ENCODE results near the gene CDR2. TPM values are rescaled to one million over a fixed set of nuclear protein-coding genes. Genes with fewer than 3 reads are reported as not detected.
A peak's percentile ranks its signal among the peaks of the same experiment; 100 is the strongest.

The CDR2 gene
- total and polyA plus RNA-seq, 2 of the 13 experiments (the other 11 are each of a cell fraction or from before 2014, with no cell fraction given): 59.0 to 78.9 TPM

DNA sequence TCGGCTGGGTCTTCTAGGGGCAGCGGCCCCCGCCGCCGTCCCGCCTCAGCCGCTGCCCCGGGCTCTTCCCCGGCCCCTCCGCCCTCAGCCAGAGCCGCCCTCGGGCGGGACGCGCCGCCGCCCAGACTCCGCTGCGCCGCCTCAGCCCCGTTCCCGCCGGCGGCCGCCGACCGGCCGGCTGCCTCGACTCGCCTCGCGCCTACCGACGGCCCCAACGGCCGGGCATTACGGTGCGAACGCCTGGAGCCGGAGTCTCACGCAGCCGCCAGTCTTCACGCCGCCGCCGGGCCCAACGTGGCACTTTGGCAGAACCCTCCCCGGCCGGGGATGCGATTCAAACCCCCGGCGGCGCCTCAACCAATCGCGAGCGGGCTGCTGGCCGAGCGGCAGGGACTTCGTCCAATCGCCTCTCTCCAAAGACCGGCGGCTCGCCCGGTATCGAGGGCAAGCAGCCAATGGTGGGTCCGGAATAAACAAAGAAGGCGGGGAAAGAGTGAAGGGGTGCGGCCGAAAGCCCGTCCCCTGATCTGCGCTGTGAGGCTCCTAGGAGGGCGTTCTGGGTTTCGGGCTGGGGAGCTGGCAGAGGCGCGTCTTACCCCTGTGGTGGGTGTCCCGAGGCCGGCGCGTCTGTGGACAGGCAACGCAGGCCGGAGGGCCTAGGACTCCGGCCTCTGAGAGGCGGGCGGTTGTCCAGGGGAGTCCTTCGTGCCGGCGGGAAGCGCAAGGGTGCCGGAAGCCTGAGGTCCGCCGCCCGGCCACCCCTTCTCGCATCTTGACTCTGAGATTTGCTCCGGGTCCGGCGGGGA is at the start of gene CDR2 (continued):
- TF ChIP-seq, protein P1, sequence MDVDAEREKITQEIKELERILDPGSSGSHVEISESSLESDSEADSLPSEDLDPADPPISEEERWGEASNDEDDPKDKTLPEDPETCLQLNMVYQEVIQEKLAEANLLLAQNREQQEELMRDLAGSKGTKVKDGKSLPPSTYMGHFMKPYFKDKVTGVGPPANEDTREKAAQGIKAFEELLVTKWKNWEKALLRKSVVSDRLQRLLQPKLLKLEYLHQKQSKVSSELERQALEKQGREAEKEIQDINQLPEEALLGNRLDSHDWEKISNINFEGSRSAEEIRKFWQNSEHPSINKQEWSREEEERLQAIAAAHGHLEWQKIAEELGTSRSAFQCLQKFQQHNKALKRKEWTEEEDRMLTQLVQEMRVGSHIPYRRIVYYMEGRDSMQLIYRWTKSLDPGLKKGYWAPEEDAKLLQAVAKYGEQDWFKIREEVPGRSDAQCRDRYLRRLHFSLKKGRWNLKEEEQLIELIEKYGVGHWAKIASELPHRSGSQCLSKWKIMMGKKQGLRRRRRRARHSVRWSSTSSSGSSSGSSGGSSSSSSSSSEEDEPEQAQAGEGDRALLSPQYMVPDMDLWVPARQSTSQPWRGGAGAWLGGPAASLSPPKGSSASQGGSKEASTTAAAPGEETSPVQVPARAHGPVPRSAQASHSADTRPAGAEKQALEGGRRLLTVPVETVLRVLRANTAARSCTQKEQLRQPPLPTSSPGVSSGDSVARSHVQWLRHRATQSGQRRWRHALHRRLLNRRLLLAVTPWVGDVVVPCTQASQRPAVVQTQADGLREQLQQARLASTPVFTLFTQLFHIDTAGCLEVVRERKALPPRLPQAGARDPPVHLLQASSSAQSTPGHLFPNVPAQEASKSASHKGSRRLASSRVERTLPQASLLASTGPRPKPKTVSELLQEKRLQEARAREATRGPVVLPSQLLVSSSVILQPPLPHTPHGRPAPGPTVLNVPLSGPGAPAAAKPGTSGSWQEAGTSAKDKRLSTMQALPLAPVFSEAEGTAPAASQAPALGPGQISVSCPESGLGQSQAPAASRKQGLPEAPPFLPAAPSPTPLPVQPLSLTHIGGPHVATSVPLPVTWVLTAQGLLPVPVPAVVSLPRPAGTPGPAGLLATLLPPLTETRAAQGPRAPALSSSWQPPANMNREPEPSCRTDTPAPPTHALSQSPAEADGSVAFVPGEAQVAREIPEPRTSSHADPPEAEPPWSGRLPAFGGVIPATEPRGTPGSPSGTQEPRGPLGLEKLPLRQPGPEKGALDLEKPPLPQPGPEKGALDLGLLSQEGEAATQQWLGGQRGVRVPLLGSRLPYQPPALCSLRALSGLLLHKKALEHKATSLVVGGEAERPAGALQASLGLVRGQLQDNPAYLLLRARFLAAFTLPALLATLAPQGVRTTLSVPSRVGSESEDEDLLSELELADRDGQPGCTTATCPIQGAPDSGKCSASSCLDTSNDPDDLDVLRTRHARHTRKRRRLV (CRISPR knock-in tag; IDR thresholded peaks at IDR 0.05): peak; percentile 93; the same call in 1 of the 2 replicates
- TF ChIP-seq, protein P2, sequence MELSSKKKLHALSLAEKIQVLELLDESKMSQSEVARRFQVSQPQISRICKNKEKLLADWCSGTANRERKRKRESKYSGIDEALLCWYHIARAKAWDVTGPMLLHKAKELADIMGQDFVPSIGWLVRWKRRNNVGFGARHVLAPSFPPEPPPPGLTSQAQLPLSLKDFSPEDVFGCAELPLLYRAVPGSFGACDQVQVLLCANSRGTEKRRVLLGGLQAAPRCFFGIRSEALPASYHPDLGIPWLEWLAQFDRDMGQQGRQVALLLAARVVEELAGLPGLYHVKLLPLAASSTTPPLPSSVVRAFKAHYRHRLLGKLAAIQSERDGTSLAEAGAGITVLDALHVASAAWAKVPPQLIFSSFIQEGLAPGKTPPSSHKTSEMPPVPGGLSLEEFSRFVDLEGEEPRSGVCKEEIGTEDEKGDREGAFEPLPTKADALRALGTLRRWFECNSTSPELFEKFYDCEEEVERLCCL (CRISPR knock-in tag; IDR thresholded peaks at IDR 0.05; ENCODE audit: borderline replicate concordance): no peak
- no peak; the same call in 1 of the 2 replicates for TF ChIP-seq IRX3 (CRISPR knock-in tag; IDR thresholded peaks at IDR 0.05; ENCODE audit: borderline replicate concordance, low read depth)
- no peak for TF ChIP-seq SYNCRIP (IDR thresholded peaks at IDR 0.05; ENCODE audit: insufficient read depth, low read depth, low read length)
- TF ChIP-seq FOSL1 (CRISPR knock-in tag; IDR thresholded peaks at IDR 0.05; ENCODE audit: borderline replicate concordance): peak; percentile 53; the same call in 1 of the 2 replicates
- TF ChIP-seq, protein P3, sequence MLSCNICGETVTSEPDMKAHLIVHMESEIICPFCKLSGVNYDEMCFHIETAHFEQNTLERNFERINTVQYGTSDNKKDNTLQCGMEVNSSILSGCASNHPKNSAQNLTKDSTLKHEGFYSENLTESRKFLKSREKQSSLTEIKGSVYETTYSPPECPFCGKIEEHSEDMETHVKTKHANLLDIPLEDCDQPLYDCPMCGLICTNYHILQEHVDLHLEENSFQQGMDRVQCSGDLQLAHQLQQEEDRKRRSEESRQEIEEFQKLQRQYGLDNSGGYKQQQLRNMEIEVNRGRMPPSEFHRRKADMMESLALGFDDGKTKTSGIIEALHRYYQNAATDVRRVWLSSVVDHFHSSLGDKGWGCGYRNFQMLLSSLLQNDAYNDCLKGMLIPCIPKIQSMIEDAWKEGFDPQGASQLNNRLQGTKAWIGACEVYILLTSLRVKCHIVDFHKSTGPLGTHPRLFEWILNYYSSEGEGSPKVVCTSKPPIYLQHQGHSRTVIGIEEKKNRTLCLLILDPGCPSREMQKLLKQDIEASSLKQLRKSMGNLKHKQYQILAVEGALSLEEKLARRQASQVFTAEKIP (CRISPR knock-in tag; IDR thresholded peaks at IDR 0.05; ENCODE audit: borderline replicate concordance): no peak
- no peak for TF ChIP-seq RBAK (CRISPR knock-in tag; IDR thresholded peaks at IDR 0.05)
- TF ChIP-seq NR3C1 (CRISPR knock-in tag; IDR thresholded peaks at IDR 0.05): no peak
- TF ChIP-seq ZNF615 (CRISPR knock-in tag; IDR thresholded peaks at IDR 0.05; ENCODE audit: borderline replicate concordance): peak; percentile 88; the same call in 1 of the 2 replicates
- peak in 1 of 2 experiments; percentile 85; a peak in 2 of 4 replicates for TF ChIP-seq KLF16 (CRISPR knock-in tag; IDR thresholded peaks at IDR 0.05)
- TF ChIP-seq, protein P4, sequence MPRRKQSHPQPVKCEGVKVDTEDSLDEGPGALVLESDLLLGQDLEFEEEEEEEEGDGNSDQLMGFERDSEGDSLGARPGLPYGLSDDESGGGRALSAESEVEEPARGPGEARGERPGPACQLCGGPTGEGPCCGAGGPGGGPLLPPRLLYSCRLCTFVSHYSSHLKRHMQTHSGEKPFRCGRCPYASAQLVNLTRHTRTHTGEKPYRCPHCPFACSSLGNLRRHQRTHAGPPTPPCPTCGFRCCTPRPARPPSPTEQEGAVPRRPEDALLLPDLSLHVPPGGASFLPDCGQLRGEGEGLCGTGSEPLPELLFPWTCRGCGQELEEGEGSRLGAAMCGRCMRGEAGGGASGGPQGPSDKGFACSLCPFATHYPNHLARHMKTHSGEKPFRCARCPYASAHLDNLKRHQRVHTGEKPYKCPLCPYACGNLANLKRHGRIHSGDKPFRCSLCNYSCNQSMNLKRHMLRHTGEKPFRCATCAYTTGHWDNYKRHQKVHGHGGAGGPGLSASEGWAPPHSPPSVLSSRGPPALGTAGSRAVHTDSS (CRISPR knock-in tag; conservative IDR thresholded peaks at IDR 0.05): 0 out of 2 replicates have a peak, but pooled peaks have one; percentile 31
- TF ChIP-seq, protein P5, sequence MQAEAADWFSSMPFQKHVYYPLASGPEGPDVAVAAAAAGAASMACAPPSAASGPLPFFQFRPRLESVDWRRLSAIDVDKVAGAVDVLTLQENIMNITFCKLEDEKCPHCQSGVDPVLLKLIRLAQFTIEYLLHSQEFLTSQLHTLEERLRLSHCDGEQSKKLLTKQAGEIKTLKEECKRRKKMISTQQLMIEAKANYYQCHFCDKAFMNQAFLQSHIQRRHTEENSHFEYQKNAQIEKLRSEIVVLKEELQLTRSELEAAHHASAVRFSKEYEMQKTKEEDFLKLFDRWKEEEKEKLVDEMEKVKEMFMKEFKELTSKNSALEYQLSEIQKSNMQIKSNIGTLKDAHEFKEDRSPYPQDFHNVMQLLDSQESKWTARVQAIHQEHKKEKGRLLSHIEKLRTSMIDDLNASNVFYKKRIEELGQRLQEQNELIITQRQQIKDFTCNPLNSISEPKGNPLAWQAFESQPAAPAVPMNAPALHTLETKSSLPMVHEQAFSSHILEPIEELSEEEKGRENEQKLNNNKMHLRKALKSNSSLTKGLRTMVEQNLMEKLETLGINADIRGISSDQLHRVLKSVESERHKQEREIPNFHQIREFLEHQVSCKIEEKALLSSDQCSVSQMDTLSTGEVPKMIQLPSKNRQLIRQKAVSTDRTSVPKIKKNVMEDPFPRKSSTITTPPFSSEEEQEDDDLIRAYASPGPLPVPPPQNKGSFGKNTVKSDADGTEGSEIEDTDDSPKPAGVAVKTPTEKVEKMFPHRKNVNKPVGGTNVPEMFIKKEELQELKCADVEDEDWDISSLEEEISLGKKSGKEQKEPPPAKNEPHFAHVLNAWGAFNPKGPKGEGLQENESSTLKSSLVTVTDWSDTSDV (CRISPR knock-in tag; IDR thresholded peaks at IDR 0.05): no peak
- TF ChIP-seq CBFB (CRISPR knock-in tag; IDR thresholded peaks at IDR 0.05): no peak
- no peak; the same call in 1 of the 2 replicates for TF ChIP-seq CHD2 (IDR thresholded peaks at IDR 0.05; ENCODE audit: low read depth, low read length)

Data from HepG2 (cell line).